Esophagus (tissue), 2 donors: ENCODE data around the gene JAK1. TPM values are rescaled to one million over a fixed set of nuclear protein-coding genes. Genes with fewer than 3 reads are reported as not detected.
"Not testable (repeated sequence)": the region's sequence is repeated elsewhere in the genome, so short reads cannot be mapped to it uniquely, and the experiment has no call there.

Experiments
- H3K27ac ChIP-seq, 2 donors: one replicate each; pipeline ENCODE4 v1.5.1; 2013; ENCODE audit warnings: low read depth in 2 of 2, mild to moderate bottlenecking in 2 of 2, inconsistent platforms in 1 of 2, low read length in 1 of 2, moderate library complexity in 1 of 2
- H3K27me3 ChIP-seq, 2 donors: one replicate each; pipeline ENCODE4 v1.6.1; 2013; ENCODE audit warnings: low read length in 2 of 2, control low read depth in 1 of 2, mild to moderate bottlenecking in 1 of 2; ENCODE audit not compliant: insufficient read depth in 2 of 2, control insufficient read depth in 1 of 2
- H3K36me3 ChIP-seq, 2 donors: one replicate each; pipeline ENCODE4 v1.6.1; 2013; ENCODE audit warnings: low read length in 1 of 2; ENCODE audit not compliant: control insufficient read depth in 2 of 2, insufficient read depth in 2 of 2
- H3K4me1 ChIP-seq, 2 donors: one replicate each; pipeline ENCODE4 v1.6.1; 2013; ENCODE audit warnings: low read length in 1 of 2; ENCODE audit not compliant: control insufficient read depth in 2 of 2, insufficient read depth in 2 of 2
- H3K4me3 ChIP-seq, 2 donors: one replicate each; pipeline ENCODE4 v1.5.1; 2013; ENCODE audit warnings: low read length in 2 of 2, mild to moderate bottlenecking in 2 of 2, low read depth in 1 of 2, moderate library complexity in 1 of 2
- H3K9me3 ChIP-seq, 2 donors: one replicate each; pipeline ENCODE4 v1.6.1; 2013; ENCODE audit warnings: mild to moderate bottlenecking in 2 of 2, low read depth in 1 of 2, low read length in 1 of 2, moderate library complexity in 1 of 2; ENCODE audit not compliant: control insufficient read depth in 2 of 2, insufficient read depth in 1 of 2
- WGBS, 2 donors: extraction: QIAGEN DNeasy Blood & Tissue Kit; methylation state at CpG; one replicate each; pipeline ENCODE4 v1.1.7; 2013; 5-methylcytosine and 5-hydroxymethylcytosine counted together
- polyA plus RNA-seq, 2 donors: library from polyadenylated mRNA; stranded (reverse); fragments of 200-250 nt; gene quantifications; one replicate each; pipeline ENCODE4 v1.2.3, GENCODE V29; 2013
- donor health status: healthy with polysubstance abuse.
- donor health status: Bipolar disorder and iron deficiency.

The JAK1 gene
- polyA plus RNA-seq, 2 donors: 13.1 to 20.9 TPM

GRCh38 chr1:64829411-64830029, 136.8 kb downstream of the JAK1 start:
- H3K27ac ChIP-seq: no peak overlapping the region
- H3K36me3 ChIP-seq: peaks cover 0 to 8% of the 10 kb centered on the region in 2 donors
- WGBS, 2 donors: 82 to 83% methylated on average over 8 of the region's 8 CpGs

GRCh38 chr1:64828829-64829228, 137.5 kb downstream of the JAK1 start:
- Histone ChIP-seq H3K4me3 (no peak overlapping the region), H3K9me3 (no peaks in the 10 kb centered on the region), H3K36me3 (peaks cover 0 to 8% of the 10 kb centered on the region in 2 donors), H3K27me3 (no peaks in the 10 kb centered on the region), H3K27ac (no peak overlapping the region), H3K4me1 (no peaks in the 10 kb centered on the region)
- 47% methylated on average over 1 of the region's 1 CpG for WGBS, 2 donors

More at GRCh38 chr1:64829411-64830029, 136.8 kb downstream of the JAK1 start:
- Histone ChIP-seq H3K4me3 (no peak overlapping the region), H3K4me1 (no peaks in the 10 kb centered on the region), H3K27me3 (no peaks in the 10 kb centered on the region), H3K9me3 (no peaks in the 10 kb centered on the region)

- H3K36me3 ChIP-seq: peaks cover 0 to 2% of the 10 kb centered on the region in 2 donors
- H3K27me3 ChIP-seq: no peaks in the 10 kb centered on the region
- H3K4me1 ChIP-seq: no peaks in the 10 kb centered on the region
- no peak overlapping the region for H3K4me3 ChIP-seq
- WGBS, 2 donors: 72 to 86% methylated on average over 5 of the region's 5 CpGs
- H3K27ac ChIP-seq: peak overlapping the region in 1 of 2 donors; percentile 4
- no peaks in the 10 kb centered on the region for H3K9me3 ChIP-seq
Observed at GRCh38 chr1:64826991-64827390, 139.4 kb downstream of the JAK1 start.

- H3K27ac ChIP-seq: no peak overlapping the region
- WGBS, 2 donors: 42 to 49% methylated on average over 11 of the region's 11 CpGs
- H3K36me3 ChIP-seq: no peaks in the 10 kb centered on the region
- no peak overlapping the region for H3K4me3 ChIP-seq
- no peaks in the 10 kb centered on the region for H3K9me3 ChIP-seq
- H3K27me3 ChIP-seq: no peaks in the 10 kb centered on the region
- H3K4me1 ChIP-seq: no peaks in the 10 kb centered on the region
Observed at GRCh38 chr1:64823691-64824476, 142.5 kb downstream of the JAK1 start.

- Histone ChIP-seq H3K27ac (no peak overlapping the region), H3K36me3 (no peaks in the 10 kb centered on the region), H3K9me3 (no peaks in the 10 kb centered on the region), H3K4me3 (no peak overlapping the region), H3K4me1 (no peaks in the 10 kb centered on the region), H3K27me3 (no peaks in the 10 kb centered on the region)
- 22 to 39% methylated on average over 1 of the region's 1 CpG for WGBS, 2 donors
Observed at GRCh38 chr1:64822621-64823020, 143.7 kb downstream of the JAK1 start.

- H3K4me1 ChIP-seq, H3K9me3 ChIP-seq, H3K27ac ChIP-seq, H3K4me3 ChIP-seq, H3K36me3 ChIP-seq, H3K27me3 ChIP-seq: not testable (repeated sequence)
- WGBS, 2 donors: 95 to 96% methylated on average over 3 of the region's 3 CpGs
Observed at GRCh38 chr1:64820572-64820971, 145.8 kb downstream of the JAK1 start.

GRCh38 chr1:64817364-64817763, 149.0 kb downstream of the JAK1 start:
- not testable (repeated sequence) for H3K4me1 ChIP-seq, H3K27me3 ChIP-seq, H3K36me3 ChIP-seq, H3K27ac ChIP-seq, H3K4me3 ChIP-seq, H3K9me3 ChIP-seq
- WGBS, 2 donors: 89 to 91% methylated on average over 5 of the region's 5 CpGs

- no peaks in the 10 kb centered on the region for H3K27me3 ChIP-seq
- no peaks in the 10 kb centered on the region for H3K9me3 ChIP-seq
- H3K4me3 ChIP-seq: no peak overlapping the region
- H3K27ac ChIP-seq: no peak overlapping the region
- H3K36me3 ChIP-seq: peaks cover 0 to 2% of the 10 kb centered on the region in 2 donors
- H3K4me1 ChIP-seq: no peaks in the 10 kb centered on the region
- WGBS, 2 donors: 100% methylated on average over 1 of the region's 1 CpG
Observed at GRCh38 chr1:64814427-64814826, 151.9 kb downstream of the JAK1 start.

GRCh38 chr1:64811131-64811530, 155.2 kb downstream of the JAK1 start:
- Histone ChIP-seq H3K9me3 (no peaks in the 10 kb centered on the region), H3K27ac (no peak overlapping the region), H3K4me1 (no peaks in the 10 kb centered on the region), H3K4me3 (no peak overlapping the region), H3K27me3 (no peaks in the 10 kb centered on the region), H3K36me3 (peaks cover 3% of the 10 kb centered on the region in 2 donors)
- WGBS, 2 donors: 93 to 96% methylated on average over 6 of the region's 6 CpGs

GRCh38 chr1:64810001-64810400, 156.3 kb downstream of the JAK1 start:
- H3K4me1 ChIP-seq: no peaks in the 10 kb centered on the region
- no peaks in the 10 kb centered on the region for H3K27me3 ChIP-seq
- H3K36me3 ChIP-seq: peaks cover 2 to 3% of the 10 kb centered on the region in 2 donors
- H3K4me3 ChIP-seq: no peak overlapping the region
- no peaks in the 10 kb centered on the region for H3K9me3 ChIP-seq
- 85 to 89% methylated on average over 1 of the region's 1 CpG for WGBS, 2 donors
- H3K27ac ChIP-seq: no peak overlapping the region
